Measurements from ENCODE around the gene KY.

KY gene

DNA sequence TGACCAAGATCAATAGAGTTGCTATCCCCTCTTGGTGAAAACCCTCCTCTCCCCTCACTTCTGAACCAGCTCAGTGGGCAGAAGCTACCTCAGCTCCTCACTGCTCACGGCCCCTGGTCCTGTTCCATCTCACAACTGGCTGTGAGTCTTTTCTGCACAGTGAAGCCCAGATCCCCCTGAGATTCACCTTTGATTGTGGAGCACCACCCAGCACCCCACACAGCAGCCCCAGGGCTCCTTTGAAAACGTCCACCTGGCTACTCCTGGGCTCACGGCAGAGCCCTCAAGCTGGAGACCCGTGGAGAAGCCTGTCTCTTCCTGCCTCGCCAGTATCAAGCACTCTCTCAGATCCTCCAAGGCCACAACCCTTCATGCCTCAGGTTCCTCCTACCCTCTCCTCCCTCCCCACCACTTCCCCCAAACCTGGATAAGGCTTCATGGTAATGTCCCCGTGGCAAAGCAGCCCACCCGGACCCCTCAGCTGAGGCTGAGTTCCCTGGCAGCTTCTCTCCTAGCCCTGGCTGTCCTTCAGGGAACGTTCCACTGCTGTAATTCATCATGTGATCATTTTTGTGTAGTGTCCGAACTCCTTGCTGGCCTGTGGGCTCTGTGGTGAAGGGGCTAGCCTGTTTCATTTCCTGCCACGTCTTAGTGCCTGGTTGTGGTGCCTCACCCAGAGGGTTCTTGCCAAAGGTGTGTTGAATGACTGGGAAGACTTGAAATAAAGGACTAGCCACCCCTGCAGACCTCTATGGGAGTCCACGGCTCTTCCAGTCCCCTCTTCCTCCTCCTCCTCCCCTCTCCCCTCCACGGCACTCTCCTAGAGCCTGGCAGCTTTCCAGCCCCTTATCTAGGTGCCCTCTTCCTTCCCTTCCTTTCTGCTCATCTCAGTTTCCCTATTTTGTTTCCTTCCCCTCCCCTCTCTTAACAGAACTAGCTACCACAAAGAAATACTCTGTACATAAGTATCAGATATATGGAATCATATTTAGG is 44.5 kb downstream of the KY start:
- TF ChIP-seq, protein P1, sequence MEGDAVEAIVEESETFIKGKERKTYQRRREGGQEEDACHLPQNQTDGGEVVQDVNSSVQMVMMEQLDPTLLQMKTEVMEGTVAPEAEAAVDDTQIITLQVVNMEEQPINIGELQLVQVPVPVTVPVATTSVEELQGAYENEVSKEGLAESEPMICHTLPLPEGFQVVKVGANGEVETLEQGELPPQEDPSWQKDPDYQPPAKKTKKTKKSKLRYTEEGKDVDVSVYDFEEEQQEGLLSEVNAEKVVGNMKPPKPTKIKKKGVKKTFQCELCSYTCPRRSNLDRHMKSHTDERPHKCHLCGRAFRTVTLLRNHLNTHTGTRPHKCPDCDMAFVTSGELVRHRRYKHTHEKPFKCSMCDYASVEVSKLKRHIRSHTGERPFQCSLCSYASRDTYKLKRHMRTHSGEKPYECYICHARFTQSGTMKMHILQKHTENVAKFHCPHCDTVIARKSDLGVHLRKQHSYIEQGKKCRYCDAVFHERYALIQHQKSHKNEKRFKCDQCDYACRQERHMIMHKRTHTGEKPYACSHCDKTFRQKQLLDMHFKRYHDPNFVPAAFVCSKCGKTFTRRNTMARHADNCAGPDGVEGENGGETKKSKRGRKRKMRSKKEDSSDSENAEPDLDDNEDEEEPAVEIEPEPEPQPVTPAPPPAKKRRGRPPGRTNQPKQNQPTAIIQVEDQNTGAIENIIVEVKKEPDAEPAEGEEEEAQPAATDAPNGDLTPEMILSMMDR (IDR thresholded peaks at IDR 0.05; ENCODE audit: low read depth, low read length) = no peak
- no peak overlapping the region for H3K4me3 ChIP-seq (ENCODE audit: low read depth, low read length)

DNA sequence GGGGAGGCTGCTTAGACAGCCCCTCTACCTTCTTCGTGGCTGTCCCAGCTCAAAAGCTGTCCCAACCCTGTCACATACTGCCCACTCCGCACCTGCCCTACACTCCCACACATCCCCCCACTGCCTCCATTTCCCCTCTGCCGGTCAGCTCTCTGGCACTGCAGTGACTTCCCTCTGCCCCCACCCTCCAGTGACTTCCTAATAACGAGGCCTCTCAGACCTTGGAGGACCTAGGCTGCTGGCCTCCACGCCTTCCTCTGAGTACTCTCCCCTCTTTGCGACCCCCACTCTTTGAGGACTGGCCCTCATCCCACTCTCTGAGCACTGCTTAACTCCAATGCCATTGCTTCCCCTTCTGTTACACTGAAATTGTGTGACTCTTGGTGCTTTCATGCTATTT is 45.3 kb downstream of the KY start:
- TF ChIP-seq, protein P1 (IDR thresholded peaks at IDR 0.05; ENCODE audit: low read depth, low read length) = no peak
- H3K4me3 ChIP-seq (ENCODE audit: low read depth, low read length) = no peak overlapping the region

DNA sequence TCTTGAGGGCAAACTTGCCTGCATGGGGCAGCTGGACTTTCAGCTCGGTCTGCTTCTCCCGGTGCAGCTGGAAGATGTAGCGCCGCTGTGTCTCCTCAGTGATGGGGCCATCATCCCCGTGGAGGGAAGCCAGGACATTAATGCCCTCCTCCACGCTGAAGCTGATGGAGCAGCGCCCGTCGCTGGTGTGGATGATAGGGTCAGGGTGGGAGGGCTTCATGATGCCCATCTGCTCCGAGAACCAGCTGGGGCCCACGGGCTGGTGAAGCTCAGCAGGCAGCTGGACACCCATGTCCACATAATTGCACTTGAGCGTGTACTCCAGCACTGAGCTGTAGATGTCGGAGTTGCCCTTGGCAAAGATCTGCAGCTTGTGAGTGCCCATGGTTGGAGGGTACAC is 46.9 kb downstream of the KY start:
- TF ChIP-seq, protein P1 (IDR thresholded peaks at IDR 0.05; ENCODE audit: low read depth, low read length) = no peak
- no peak overlapping the region for H3K4me3 ChIP-seq (ENCODE audit: low read depth, low read length)

DNA sequence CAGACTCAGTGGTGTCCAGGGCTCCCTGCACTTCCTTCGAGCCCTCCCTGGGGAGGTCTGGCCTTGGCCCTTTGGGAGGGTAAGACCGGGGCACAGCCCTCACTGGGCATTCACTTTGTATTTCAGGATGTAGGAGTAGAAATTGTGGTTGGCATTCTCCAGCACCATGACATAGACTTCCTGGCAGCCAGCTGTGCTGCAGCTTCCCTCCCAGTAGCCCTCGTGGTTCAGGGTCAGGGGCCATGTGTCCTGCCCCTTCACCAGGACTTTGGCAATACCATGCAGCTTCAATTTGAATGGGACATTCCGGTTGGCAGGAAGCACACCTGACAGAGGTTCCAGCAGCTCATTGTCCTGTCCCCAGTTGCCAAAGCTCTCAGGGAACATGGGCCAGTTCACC is 47.3 kb downstream of the KY start:
- H3K4me3 ChIP-seq (ENCODE audit: low read depth, low read length) = no peak overlapping the region
- TF ChIP-seq, protein P1 (IDR thresholded peaks at IDR 0.05; ENCODE audit: low read depth, low read length) = no peak

DNA sequence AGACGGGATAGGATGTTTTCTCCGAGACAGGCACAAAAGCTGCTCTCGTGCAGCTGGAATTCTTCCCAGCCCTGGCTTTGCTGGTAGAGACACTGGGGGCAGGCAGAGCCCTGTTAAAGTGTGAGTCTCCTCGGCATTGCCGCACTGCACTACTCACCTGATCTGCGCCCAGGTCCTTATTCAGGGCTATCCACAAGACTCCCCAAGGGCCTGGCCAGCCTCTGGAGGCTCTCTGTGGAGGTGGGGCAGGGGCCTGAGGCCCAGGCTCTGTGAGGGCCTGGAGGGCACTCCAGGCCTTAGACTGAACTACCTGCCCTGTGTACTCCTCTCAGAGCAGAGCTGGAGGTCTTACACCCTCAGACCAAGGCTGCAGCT is 48.4 kb downstream of the KY start:
- no peak overlapping the region for H3K4me3 ChIP-seq (ENCODE audit: low read depth, low read length)
- TF ChIP-seq, protein P1 (IDR thresholded peaks at IDR 0.05; ENCODE audit: low read depth, low read length) = no peak

DNA sequence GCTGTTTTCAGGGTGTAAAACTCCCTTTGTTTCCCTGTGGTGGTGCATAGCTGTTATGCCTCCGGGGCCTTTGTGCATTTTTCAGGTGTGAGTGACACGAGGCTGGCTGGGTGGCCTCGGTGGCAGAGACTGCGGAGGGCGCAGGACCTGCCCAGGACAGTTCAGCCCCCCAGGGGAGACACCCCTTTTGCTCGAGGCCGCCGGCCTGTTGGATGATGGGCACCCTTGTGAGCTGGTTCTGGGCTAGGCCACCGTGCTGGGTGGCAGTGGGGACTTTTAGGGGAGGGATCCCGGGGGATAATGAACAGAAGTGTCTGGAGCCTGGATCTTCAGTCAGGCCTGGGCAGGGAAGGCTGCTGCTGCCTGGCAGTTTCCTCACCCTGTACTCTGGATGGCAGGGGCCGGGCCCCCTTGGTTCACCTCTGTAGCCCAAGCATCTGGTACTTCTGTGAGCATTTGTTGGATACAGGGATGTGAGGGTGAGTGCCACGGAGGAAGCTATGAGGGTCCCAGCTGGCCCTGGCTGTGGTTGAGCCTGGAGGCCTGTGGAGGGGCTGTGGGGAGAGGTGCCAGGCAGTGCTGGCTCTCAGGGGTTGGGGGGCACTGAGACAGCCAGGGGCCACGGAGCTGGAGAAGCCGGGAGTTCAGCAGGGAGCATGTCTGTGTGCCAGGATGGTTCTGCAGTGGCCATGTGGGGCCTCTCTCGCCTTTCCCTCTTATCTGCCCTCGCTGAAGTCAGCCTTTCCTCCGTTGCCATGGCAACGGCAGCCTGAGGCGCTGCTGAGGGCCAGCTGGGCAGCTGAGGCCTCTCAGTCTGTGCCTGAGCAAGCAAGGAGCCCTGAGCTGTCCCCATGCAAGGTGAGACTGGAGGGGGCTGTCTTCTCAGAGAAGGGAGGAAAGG is 49.0 kb downstream of the KY start:
- H3K4me3 ChIP-seq (ENCODE audit: low read depth, low read length) = no peak overlapping the region
- TF ChIP-seq, protein P1 (IDR thresholded peaks at IDR 0.05; ENCODE audit: low read depth, low read length) = no peak

Data from WI38 (cell line).